HG02885 (cell line): ENCODE measurements around the gene GJE1.
A peak's percentile ranks its signal among the peaks of the same experiment; 100 is the strongest.
"Not testable (repeated sequence)": the region's sequence is repeated elsewhere in the genome, so short reads cannot be mapped to it uniquely, and the experiment has no call there.

Experiments used
- ATAC-seq: cut with Tn5 transposase; IDR thresholded peaks from one replicate; pipeline ENCODE4 v1.9.1; 2021; ENCODE audit warnings: mild to moderate bottlenecking; ENCODE audit not compliant: unreplicated experiment, poor library complexity

Gene GJE1, protein sequence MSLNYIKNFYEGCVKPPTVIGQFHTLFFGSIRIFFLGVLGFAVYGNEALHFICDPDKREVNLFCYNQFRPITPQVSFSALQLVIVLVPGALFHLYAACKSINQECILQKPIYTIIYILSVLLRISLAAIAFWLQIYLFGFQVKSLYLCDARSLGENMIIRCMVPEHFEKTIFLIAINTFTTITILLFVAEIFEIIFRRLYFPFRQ

DNA sequence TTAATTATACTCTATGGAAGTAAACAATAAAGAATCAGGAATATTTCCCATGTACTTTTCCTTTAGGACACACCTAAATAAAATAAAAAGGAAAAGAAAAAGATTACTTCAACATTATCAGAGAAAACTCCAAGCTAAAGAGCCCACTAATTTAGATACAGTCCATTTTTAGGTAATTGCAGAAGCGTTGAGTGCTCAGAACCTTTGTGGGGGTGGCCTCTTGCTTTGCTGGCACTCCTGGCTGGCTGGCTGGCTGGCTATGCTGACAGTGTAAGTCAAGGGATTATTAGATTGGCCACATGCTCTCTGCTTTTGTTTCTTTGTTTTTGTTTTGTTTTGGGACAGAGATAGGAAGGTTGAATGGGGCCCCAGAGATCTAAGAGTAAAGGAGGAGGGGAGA, at the start of gene GJE1:
Gene GJE1, plus strand, starts transcription at position 301 of the 400 bp plus-strand sequence. CDS start 234 bp downstream, outside the sequence.
- ATAC-seq = no peak

DNA sequence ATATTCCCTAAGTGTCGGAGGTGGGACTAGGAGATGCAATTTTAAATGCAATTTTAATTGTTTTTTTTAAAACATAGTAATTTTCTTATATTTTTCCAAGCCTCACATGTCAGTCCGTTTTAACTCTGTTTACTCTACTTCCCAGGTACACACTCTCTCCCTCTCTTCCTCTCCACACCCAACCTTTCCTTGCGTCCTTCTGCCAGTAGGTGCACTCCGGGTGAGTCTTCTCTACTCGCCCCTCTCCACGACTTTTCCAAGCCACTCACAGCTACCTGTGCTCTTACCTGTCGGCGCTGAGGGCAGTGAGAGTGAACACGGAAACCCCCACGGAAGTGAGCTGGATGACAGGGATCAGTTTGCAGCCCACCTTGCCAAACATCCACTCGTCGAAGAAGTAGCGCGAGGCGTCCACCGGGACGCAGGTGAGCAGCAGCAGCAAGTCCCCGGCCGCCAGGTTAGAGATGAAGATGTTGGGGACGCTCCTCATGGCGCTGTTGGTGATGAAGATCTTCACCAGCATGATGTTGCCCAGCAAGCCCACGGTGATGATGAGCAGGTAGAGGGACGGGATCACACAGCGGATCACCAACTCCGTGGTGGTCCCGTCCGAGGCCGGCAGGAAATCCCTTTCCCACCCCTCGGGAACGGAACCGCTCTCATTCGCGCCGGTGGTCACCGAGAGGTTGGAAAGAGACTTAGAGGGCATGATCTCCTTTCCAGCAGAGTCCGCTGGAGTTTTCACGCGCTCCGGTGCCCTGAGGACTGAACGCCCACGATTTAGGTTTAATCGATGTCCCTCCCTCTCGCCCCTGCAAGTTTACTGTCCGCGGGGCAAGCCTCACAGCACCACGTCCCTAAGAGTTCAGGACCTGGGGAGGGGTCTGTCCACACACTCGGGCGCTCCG, 44.5 kb upstream of the GJE1 start:
- ATAC-seq = no peak

DNA sequence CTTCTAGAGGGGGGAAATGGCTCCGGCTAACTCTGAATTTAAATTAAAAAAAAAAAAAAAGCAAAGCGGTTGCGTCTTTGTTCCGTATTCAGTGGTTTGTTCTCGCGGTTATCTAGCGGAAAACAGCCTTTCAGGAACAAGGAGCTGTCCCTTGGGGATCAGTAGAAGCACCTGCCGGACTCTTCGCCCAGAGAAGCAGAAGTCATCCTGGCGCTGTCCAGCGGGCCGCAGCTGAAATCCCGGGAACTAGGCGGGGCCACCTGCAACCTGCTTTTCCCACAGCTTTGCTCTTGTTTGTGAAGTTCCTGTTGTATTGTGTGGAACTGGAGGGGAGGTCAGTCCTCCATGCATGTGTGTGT, 43.9 kb upstream of the GJE1 start:
- ATAC-seq = no peak

DNA sequence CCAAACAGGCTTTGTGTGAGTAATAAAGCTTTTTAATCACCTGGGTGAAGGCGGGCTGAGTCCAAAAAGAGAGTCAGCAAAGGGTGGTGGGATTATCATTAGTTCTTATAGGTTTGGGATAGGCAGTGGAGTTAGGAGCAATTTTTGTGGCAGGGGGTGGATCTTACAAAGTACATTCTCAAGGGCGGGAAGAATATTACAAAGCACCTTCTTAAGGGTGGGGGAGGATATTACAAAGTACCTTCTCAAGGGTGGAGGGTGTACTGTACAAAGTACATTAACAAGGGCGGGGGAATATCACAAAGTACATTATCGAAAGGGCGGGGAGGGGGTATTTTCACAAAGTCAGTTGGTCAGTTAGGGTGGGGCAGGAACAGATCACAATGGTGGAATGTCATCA, 27.9 kb upstream of the GJE1 start:
- not testable (repeated sequence) for ATAC-seq

DNA sequence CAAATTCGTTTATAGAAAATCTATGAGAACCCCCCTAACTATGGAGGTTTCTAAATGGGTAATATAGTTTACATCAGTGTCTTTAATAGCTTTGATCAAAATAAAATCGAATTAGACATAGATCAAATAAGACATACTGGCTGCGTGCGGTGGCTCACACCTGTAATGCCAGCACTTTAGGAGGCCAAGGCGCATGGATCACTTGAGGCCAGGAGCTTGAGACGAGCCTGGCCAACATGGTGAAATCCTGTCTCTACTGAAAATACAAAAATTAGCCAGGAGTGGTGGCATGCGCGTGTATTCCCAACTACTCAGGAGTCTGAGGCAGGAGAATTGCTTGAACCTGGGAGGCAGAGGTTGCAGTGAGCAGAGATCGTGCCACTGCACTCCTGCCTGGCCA, 21.9 kb upstream of the GJE1 start:
- not testable (repeated sequence) for ATAC-seq

DNA sequence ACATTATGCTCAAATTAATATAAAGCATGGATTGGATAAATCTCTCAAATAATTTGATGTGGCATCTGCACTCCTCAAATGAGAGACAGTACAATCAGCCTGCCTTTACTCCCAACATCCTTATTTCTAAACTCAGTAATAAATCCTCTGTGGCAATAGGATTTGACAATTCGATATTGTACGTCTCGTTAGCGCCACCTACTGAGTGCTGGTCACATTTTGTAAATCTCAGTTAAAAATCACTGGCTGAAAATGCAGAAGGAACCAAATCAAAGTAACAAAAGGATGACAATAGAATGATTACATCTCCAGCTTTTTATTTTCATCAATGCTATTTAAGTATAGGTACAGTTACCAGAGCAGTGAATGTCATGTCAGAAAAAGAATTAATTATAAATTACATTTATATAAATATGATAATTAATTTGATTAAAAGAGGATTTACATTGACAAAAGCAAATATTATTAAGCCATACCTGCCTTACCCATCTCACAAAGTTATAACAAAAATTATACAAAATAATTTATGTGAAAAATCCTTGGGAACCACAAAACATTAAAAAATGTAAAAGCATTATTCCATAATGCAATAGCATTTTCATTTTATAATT, 20.2 kb upstream of the GJE1 start:
- ATAC-seq = peak; percentile 73

DNA sequence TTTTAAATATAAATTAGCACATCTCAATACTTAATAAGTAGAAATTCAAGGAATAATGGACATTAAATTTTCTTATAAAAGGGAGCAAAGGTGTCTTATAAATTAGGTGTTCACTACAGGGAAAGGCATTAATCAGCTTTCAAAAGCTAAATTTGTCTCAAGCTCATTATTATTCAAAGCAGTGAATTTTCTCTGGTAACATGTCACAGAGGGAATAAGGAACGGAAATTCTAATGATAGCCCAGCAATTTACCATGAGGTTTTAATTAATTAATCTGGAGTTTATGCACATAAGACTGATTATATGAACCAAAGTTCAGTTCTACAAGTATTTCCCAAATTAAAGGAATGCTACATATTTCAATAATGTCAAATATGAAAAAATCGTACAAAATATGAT, 15.4 kb upstream of the GJE1 start:
- ATAC-seq = no peak

DNA sequence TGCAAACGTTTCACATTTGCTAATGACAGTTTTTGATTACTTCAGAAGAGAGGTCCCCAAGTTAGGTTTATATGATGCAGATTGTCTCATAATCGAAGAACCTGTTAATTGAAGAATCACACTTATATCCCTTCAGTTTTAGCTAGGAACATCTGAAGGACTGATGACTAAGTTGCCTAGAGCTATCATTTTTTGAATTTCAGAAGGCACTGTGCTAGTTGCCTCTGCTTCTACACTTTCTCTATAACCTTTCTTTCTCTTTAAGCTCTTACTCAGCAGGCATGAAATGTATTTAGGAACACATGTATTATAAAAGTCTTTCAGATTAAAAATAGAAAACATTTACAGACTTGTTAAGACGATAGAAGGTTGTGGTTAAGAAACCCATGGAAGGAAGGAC, 14.4 kb upstream of the GJE1 start:
- no peak for ATAC-seq

DNA sequence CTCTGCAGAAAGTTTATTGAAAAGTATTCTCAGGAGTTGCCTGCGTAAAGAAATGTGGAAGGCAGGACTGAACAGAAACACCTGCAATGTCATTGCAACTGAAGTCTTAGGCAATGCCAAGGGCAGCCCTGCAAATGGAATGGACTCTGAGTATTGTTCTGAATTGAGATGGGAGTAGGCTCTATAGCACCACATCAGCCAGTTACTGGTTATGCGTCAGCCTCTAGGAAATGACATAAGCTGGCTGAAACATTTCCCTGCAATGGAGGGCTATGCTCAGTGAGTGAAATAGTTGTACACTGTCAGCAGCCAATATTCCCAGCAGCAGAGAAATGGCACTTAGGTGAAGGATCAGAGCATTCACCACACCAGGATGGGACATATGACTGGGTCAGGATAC, 13.8 kb upstream of the GJE1 start:
- ATAC-seq = no peak

DNA sequence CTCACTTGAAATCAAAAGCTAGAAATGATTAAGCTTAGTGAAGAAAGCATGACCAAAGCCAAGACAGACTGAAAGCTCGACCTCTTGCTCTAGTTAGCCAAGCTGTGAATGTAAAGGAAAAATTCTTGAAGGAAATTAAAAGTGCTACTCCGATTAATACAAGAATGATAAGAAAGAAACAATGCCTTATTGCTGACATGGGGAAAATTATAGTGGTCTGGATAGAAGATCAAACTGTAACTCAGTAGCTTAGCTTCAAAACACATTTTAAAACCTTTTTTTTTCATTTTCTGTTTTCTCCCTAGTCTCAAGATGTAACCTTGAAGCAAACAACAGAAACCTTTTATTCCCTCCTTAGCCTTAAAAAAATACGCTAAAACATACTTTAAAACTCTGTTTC, 11.4 kb upstream of the GJE1 start:
- no peak for ATAC-seq

DNA sequence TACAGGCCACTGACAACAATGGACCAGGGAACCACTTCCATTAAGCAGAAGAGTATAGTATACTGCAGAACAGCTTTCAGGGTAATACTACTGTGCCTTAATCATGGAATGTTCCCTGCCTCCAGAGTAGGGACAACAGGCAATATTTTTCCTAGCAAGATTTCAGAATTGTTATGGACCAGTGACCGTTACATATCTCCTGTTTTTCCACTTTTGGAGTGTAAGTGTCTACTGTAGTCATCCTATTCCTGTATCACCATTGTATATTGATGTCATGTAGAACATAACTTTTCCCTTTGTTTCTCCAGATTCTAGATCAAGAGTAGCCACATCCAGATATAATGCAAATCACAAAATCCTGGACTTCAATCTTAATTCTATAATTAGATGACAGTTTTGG, 1.9 kb upstream of the GJE1 start:
- ATAC-seq = no peak

DNA sequence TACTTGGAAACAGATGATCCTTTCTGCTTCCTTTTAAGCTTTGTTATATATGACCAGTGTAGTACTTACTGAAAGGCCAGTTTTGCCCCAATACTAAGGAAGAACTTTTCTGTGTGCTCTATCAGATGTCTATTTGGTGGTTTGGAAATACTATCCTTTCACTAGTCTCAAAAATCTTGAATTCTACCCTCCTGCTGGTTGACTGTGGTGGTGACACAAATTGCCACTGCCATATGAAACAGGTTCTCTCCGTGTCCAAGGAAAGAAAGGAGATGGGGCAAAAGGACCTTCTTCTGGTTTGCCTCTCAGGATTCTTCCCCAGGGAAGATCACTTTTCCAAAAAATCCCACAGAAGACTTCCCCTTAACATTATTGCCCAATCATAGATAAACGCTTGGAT, 6.2 kb downstream of the GJE1 start:
- no peak for ATAC-seq

DNA sequence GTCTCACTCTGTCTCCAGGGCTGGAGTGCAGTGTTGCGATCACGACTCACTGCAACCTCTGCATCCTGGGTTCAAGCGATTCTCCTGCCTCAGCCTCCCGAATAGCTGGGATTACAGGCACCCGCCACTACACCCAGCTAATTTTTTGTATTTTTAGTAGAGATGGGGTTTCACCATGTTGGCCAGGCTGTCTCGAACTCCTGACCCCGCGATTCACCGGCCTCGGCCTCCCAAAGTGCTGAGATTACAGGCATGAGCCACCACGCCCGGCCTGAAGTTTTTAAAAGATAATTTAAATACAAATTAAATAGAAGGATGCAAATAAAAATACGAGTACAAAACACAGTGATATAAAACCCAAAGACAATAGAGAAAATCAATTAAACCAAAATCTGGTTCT, 8.8 kb downstream of the GJE1 start:
- not testable (repeated sequence) for ATAC-seq

DNA sequence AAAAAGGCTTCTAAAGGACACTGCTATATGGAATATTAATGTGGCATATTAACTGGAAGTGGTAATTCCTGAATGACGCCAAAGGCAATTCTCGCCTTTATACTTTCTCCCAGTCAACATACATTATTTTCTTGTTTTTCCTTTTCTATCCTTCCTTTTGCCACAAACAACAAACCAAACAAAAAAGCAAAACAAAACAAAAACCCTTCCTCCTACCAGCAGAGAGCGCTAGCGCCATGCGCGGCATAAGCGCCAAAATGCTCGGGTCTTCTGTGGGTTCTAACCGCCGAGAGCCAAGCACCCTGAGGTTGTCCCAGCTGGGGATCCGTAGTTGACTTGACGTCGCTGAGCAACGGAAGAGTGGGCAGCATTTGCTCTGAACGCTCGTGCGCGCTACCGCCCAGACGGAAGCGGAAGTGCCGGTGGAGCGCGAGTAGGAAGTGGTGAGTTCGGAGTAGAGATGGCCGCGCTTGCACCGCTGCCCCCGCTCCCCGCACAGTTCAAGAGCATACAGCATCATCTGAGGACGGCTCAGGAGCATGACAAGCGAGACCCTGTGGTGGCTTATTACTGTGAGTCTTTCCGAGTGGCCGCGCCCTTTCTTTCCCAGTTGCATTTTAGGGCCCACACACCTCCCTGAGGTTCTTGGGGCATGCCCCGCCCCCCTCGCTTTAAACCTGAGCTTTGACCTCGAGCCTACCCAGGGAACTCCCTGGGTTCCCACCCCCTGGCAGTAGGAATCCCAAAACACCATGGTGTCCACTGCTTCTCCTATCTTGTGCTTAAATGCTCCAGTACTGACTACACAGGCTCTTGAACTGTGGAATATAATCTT, 14.3 kb downstream of the GJE1 start, which contains the start of the genes NMBR and VTA1:
Gene NMBR, minus strand, starts transcription at position 295 of the 835 bp plus-strand sequence. CDS start 58,464 bp downstream, outside the sequence.
Gene VTA1, plus strand, starts transcription at position 436 of the 835 bp plus-strand sequence. Its CDS starts 25 bp downstream, at position 461.
- peak; percentile 100 for ATAC-seq

DNA sequence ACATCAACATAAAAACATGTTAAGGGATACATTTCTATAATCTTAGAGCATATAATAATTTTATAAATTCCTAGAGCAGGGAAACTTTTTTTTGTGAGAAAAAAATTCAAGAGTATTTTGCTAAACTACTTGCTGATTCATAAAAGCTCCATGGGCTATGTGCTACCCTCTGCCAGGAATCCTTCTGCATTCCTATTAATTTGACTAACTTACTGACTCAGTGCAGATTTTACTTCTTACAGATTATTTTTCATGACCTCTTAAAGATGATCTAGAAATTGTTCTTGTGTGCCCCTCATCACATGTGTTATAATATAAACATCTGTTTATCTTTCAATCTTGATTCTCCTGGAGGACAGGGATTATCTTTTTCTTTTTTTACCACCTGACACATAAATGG, 20.0 kb downstream of the GJE1 start:
- no peak for ATAC-seq

DNA sequence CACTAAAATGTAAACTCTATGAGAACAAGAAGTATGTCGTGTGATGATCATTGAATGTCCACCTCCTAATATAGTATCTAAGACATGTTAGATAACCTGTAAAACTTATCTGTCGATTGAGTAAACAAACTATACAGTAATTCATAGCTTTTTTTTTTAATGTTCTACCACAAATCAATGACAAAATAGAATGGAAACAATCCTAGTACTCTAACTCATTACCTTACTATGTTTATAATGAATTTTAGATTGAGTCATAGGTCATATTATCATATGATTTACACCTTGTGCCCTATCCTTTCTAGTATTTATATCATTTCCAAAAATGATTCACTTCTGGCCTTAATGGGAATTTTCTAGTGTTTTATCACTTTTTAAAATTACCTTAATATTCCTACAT, 20.5 kb downstream of the GJE1 start:
- ATAC-seq = no peak

DNA sequence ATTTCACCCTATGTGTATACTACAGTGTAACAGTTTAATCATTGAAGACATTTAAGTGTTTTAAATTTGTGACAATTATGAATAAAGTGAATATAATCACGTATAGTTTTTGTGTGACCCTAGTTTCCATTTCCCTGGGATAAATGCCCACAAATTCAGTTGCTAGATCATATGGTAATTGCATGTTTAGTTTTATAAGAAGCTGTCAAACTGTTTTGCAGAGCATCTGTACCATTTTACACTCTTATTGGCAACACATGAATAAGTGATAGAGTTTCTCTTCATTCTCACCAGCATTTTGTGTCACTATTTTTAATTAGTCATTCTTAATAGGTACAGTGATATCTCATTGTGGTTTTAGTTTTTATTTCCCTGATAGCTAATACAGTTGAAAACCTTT, 21.6 kb downstream of the GJE1 start:
- no peak for ATAC-seq

DNA sequence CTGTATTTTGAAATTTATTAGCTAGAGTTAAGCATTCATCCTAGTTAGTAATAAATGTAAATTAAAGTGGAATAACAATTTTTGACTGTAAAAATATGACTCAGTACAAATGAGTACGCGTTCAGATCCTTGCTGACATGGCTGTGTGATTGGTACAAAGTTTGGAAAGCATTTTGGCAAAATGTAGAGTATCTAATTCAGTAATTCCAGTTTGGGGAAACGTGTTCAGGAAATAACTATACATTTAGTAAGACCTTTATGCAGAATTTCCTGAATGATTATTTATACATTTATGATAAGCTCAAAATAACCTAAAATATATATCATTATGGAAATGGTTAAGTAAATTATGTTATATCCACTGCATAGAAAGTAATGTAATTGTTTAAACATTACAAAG, 22.4 kb downstream of the GJE1 start:
- ATAC-seq = no peak

DNA sequence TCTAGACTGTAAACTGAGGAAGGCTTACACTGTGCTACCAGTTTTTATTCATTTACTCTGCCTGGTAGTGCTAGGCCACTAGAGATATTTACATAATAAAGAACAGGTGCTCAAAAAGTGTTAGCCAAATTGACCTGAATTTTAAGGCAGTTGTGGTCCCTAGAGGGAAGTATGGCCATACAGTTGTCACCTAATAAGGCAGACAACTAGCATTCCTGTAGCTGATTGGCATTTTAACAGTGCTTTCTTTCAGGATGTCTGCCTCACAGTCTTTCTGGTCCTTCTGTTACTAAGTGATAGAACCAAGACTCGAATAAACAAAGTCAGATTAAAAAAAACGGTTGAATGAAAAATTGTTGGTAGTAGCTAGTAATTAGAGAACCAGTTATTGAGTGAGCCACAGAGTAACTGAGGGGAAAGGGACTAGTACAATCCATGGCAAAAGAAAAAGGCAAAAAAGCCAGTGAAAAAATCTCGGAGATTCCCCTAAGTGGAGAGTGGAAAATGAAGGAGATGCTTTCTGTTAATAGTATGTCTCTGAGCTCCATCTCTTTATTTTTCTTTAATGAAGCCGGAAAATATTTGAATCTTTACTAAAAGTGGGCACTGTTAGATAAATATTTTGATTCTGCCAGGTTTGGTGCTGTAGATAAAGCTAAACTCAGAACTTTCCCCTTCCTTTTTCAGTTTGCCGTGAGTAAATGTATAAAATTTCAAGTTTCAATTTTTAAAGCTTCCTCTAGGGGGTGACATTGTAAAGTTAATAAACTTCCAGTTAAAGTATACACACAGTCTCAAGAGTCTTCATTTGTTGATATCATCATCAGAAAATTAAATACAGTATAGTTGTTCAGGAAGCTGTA, 23.4 kb downstream of the GJE1 start:
- peak; percentile 52 for ATAC-seq

DNA sequence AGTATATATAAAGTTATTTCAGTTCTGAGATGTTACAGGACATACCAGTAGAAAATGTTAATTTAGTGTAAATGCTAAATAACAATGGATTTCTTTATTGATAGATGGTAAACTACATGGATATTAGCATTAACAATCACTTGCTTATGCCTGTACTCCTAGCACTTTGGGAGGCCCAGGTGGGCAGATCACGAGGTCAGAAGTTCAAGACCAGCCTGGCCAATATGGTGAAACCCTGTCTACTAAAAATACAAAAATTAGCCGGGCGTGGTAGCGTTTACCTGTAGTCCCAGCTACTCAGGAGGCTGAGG, 24.0 kb downstream of the GJE1 start:
- not testable (repeated sequence) for ATAC-seq
